ENCODE measurements around the gene FAM20C.

The FAM20C gene

GRCh38 chr7:159370-160270 lies 32.8 kb upstream of the FAM20C start:
- no peak for DNase-seq

DNA sequence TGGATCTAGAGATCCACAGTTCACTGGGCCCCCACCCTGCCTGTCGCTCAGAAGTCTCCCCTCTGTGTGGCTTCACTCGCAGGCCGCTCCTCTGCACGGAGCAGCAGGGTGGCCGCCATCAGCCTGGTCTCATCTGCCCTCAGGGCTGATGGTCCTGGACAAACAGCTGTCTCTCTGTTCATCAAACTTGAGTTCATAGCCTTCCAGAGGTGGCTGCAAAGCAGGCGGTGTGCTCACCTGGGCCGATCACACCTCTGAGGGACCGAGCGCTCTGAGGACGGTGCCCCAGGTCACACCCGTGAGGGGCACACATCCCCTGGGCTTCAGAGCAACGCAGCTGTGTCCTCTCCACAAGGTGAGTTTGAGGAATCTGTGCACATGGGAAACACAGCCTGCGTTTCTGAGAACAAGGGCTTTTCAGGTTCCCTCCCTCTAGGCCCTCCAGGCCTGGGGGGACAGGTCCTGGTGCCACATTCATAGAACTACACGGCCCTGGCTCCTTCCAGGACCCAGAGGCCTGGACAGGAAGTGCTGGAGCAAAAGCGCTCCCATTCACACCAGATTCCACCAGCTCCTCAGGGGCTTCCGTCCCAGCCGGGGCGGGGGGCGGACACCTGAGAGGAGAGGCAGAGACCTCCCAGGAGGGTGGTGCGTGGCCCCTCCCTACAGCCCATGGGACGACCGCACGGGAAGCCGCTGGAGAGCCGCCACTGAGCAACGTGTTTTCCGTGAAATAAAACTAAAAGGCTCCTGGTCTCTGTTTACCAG lies 31.2 kb upstream of the FAM20C start:
- DNase-seq, result no peak

GRCh38 chr7:162632-163297 lies 29.6 kb upstream of the FAM20C start:
- no peak for DNase-seq

GRCh38 chr7:163298-163695 lies 29.1 kb upstream of the FAM20C start:
- no peak for DNase-seq

- no peak for DNase-seq
These were observed 28.1 kb upstream of the FAM20C start for GRCh38 chr7:163971-164881.

- DNase-seq, result no peak
These were observed 27.3 kb upstream of the FAM20C start for GRCh38 chr7:164882-165660.

DNA sequence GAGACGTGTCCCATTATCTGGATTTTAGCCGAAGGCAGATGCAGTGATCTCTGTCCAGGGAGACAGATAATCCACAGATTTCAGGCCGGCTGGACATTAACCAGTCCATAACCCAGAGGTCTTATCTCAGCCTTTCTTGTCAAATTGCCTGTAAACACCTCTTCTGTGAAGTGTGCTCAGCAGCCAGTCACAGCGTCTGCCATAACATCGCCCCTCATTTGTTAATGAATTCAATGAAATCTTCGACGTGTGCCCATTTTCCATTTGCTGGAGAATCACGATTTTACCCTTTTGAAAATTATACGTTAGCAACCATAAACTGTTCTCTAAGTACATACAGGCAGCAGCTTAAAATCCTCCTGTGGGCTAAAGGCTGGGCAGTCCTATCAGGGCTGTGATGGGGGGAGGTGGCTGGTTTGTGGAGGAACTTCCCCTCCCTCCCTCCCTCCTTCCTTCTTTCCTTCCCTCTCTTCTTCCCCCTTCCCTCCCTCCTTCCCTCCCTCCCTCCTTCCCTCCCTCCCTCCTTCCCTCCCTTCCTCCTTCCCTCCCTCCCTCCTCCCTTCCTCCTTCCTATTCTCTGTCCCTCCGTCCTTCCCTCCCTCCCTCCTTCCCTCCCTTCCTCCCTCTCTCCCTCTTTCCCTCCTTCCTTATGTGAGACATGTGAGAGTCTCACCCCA lies 26.6 kb upstream of the FAM20C start:
- DNase-seq, result no peak

DNA sequence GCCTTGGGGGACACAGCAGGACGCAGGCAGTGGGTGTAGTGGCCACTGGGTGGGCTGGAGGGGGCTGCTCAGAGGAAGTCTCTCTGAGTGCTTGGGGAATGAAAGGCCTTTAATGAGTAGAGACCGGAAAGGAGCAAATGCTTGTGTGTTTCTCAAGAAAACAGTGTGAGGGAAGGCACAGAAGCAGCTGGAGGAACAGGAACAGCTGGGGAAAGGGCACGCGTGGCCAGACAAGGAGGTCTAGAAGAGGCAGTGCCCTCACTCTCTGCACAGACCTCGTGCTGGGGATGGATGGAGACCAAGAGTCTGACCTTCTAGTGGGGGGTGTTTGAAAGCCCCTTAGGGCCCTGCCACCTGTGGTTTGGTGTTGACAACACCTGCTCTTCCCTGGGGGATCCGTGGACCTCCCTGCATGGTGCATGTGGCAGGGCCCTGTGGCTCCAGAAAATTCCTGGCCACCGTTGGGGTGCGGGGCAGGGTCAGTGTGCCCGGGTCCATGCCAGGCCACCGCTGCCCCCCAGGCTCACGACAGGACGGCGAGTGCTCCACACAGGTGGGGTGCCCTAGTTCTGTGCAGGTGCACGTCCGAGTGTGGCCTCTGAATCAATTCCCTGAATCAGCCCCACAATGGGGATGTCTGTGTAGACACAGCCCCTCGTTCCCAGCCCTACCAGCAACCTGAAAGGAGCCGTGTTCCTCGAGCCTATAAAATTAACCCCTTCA lies 25.9 kb upstream of the FAM20C start:
- no peak for DNase-seq

GRCh38 chr7:167090-167855 lies 25.1 kb upstream of the FAM20C start:
- no peak for DNase-seq

- DNase-seq, result no peak
These were observed 24.2 kb upstream of the FAM20C start for GRCh38 chr7:167976-168791.

DNA sequence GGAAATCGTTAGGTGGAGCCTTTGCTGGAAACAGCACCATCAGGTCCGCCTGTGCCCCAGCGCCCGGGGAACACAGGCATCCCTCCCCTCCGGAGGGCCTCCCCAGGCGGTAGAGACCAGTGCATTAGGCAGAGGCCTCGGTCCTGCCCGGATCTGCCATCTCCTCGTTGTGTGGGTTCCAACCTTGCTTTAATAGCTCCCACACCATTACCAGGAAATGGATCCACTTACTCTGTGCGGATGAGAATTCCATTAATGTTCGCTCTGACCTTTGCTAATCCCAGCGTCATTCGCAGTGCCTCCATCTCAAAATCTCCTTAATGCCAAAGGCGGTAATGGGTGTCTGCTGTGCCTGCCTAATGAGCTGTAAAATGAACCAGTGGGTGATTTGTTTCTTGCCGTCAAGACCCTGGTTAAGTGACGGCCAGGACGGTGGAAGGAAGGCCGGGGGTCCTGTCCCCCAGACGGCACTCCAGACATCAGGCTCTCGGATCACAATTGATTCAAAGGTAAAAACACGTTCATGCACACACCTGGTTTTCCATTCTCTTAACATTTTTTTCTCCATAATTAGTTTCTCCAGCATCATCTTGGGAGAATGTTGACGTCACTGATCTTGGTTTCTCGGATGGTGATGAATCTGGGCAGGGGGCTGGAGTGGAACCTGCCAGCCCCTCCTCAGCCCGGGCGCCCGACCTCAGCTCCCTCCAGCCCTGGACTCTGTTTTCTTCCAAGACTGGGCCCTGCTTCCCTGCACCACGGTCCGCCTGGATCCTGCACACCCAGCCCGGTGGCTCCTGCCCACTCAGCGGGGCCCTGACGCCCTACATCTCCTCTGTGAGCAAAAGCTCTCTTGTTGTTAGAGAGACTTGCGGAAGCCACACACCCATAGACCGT lies 22.8 kb upstream of the FAM20C start:
- no peak for DNase-seq

DNA sequence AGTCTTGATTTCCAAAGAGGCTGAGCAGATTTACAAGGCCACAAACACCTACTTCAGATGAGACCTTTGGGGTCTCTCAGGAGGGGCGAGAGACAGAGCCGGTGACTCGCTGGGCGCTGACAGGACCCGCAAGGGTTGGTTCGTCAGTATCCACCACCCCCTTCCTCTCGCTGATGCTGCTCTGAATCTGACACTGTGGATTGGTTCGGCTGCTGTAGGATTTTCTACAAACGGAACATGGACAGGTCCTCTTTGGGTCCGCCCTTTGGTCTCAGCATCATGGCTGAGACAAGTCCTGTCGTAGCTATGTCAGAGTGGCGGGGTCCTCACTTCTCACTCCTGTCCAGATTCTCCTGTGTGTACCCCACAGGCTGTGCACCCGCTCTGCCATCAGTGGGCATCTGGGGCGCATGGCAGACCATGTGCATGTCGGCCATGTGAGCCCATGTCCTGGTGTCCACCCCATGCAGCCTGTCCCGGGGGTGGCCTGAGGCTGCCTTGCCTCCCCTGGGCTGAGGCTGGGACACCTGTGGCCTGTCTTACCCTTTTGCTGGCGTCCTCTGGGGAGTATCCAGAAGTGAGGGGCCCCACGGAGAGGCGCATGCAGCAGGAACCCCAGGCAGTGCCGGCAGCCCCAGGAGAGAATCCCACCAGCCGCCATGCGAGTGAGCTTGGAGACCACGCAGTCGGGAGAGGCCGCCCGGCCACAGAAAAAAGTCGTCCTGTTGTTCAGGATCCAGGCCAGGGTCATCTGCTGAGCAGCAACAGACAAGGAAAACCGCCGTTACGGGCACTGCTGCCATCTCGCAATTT lies 21.6 kb upstream of the FAM20C start:
- no peak for DNase-seq

DNA sequence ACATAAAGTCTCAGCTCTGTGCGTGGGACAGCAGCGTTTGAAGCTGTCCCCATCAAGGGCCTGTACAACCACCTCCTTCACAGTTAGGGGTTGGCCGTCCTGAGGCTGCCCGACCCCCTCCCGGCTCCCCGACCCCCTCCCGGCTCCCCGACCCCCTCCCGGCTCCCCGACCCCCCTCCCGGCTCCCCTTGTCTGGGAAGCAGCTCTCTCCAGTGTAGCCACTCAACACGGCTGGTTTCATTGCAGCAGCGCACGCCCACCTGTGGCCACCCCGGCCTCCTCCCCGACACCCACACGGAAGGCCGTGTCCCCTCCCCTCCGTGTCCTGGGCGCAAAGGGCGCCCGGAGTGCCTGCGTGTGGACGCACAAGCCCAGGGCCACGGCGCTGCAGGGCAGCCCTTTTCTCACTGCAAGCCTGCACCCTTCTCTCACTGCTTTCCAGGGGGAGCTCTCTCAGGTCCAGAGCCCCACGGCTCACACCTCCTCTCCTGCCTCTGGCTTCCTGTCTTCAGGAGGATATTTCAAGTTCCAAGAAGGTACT lies 20.9 kb upstream of the FAM20C start:
- no peak for DNase-seq

GRCh38 chr7:171912-172515 lies 20.4 kb upstream of the FAM20C start:
- DNase-seq, result no peak

GRCh38 chr7:173209-173918 lies 19.0 kb upstream of the FAM20C start:
- DNase-seq, result no peak

Data from activated CD4-positive, alpha-beta T cell treated with anti-CD3 and anti-CD28 coated beads, Interleukin-2, amount 50 U/mL, for 48 hours (primary cell).